Psoas muscle (tissue), 8 donors: ENCODE measurements around the gene FBXW4. TPM values are rescaled to one million over a fixed set of nuclear protein-coding genes. Genes with fewer than 3 reads are reported as not detected.

Experiments used
- ATAC-seq, 4 donors: fragments of 200-7000 bp; cut with Tn5 transposase; one replicate each; pipeline ENCODE4 v1.9.1; 2020; ENCODE audit warnings: moderate library complexity in 3 of 4, mild to moderate bottlenecking in 2 of 4
- DNase-seq, 2 donors: peaks; one replicate each; pipeline ENCODE4 v3.0.0-alpha.2; 2020
- H3K27ac ChIP-seq: fragments of 200-600 bp; one replicate; pipeline ENCODE4 v1.8.0; 2022
- H3K27me3 ChIP-seq, 3 donors: fragments of 200-600 bp in 1 of 3; one replicate each; pipeline versions ENCODE4 v1.6.1 to v1.8.0; 2013 to 2022; ENCODE audit warnings: low read length in 2 of 3, mild to moderate bottlenecking in 2 of 3, moderate library complexity in 1 of 3; ENCODE audit not compliant: insufficient read depth in 3 of 3
- H3K36me3 ChIP-seq, 2 donors: fragments of 200-600 bp in 1 of 2; one replicate each; pipeline versions ENCODE4 v1.6.1 to v1.8.0; 2013 to 2022; ENCODE audit warnings: low read depth in 1 of 2, mild to moderate bottlenecking in 1 of 2, moderate library complexity in 1 of 2; ENCODE audit not compliant: insufficient read depth in 1 of 2
- H3K4me1 ChIP-seq: fragments of 200-600 bp; one replicate; pipeline ENCODE4 v1.8.0; 2022
- H3K4me3 ChIP-seq: fragments of 200-600 bp; one replicate; pipeline ENCODE4 v1.8.0; 2022; ENCODE audit warnings: mild to moderate bottlenecking
- H3K9me3 ChIP-seq: fragments of 200-600 bp; one replicate; pipeline ENCODE4 v1.8.0; 2022
- WGBS, 3 donors: extraction: QIAGEN DNeasy Blood & Tissue Kit; methylation state at CpG; one replicate each; pipeline versions ENCODE4 v1.1.6 to v1.1.7; 2013; 5-methylcytosine and 5-hydroxymethylcytosine counted together
- intact Hi-C, 2 donors: fragments of 100-400 bp; cut with DNase I; formaldehyde crosslinking; loops; one replicate each; pipeline versions ENCODE4 v1.11.0 to v1.14.2; 2022
- polyA plus RNA-seq, 3 donors: library from polyadenylated mRNA; stranded (reverse); fragments of 200-250 nt; gene quantifications; one replicate each; pipeline ENCODE4 v1.2.3, GENCODE V29; 2013
- total RNA-seq, 4 donors: library from RNA; stranded (reverse); fragmentation: NEBNext Ultra II Directional in 2 of 4; extraction: Animal tissue kit (Norgen Biotek cat#: 25700) in 2 of 4; gene quantifications; one replicate each; pipeline versions ENCODE4 v1.2.1 to v1.2.4, GENCODE V29; 2021 to 2023
- TF ChIP-seq, protein P1 (sequence below): fragments of 200-600 bp; IDR thresholded peaks from one replicate; pipeline ENCODE4 v1.8.0; 2022; ENCODE audit warnings: antibody characterized with exemption
- donor health status: healthy with polysubstance abuse.
- donor health status: DM: no; HTN: no; CAD: no; lungs with moderate emphysema.
- donor health status: Bipolar disorder and iron deficiency.
- donor health status: healthy.
- donor health status: DM: yes; HTN: yes; CAD: no.
- donor health status: DM: no; HTN: no; CAD: no.
- donor health status: DM: no; HTN: no; CAD: no.
- donor health status: DM: yes; HTN: yes; CAD: no.

The FBXW4 gene
- total and polyA plus RNA-seq, 7 donors = 15.5 to 100 (median 69.0) TPM

DNA sequence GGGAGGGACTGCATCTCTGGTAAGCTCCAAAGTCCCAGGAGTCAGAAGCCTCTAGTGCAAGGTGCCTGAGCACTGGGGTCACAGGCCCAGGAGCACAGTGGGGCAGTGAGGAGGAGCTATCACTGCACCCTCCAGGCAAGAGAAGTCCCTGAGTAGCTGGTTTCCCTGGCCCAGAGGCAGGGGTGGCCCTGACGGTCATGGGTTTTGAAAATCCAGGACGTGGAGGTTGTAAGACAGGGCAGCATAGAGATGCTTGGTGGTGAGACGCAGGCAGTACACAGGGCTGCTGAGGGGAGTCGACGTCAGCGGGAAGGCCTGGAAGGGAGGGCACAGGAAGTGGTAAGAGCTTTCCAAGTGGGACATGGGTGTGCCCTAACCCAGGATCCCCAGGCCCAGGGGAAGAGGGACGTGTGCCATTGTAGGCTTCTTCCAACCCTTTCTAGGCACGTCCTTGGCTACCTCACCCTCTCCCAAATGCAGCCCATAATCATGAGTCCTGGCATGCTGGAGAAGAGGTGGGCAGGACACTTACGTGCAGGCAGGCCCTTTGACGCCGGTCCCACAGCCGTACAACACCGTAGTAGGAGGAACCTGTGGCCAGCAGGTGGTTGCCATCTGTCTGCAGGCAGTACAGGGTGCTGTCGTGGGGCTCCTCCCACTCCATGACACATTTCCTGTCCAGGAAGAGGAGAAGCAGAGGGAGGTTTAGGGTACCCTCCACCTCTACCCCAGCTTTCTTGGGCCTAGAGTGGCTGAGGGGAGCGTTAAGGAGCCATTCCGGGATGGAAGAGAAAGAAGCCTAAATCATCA lies 83.7 kb downstream of the FBXW4 start:
- Histone ChIP-seq H3K4me3 (no peak overlapping the region), H3K9me3 (no peaks in the 10 kb centered on the region), H3K36me3 (peaks cover 0 to 59% of the 10 kb centered on the region in 2 donors), H3K4me1 (no peaks in the 10 kb centered on the region), H3K27me3 (no peaks in the 10 kb centered on the region), H3K27ac (no peak overlapping the region)
- 69 to 78% (median 74%) methylated on average over 16 of the region's 16 CpGs for WGBS, 3 donors
- intact Hi-C loops = loop anchor here in 1 of 2 donors (5.0 kb wide), 1 partner anchor 156 kb away; no protein-coding TSS in a partner anchor
- TF ChIP-seq, protein P1, sequence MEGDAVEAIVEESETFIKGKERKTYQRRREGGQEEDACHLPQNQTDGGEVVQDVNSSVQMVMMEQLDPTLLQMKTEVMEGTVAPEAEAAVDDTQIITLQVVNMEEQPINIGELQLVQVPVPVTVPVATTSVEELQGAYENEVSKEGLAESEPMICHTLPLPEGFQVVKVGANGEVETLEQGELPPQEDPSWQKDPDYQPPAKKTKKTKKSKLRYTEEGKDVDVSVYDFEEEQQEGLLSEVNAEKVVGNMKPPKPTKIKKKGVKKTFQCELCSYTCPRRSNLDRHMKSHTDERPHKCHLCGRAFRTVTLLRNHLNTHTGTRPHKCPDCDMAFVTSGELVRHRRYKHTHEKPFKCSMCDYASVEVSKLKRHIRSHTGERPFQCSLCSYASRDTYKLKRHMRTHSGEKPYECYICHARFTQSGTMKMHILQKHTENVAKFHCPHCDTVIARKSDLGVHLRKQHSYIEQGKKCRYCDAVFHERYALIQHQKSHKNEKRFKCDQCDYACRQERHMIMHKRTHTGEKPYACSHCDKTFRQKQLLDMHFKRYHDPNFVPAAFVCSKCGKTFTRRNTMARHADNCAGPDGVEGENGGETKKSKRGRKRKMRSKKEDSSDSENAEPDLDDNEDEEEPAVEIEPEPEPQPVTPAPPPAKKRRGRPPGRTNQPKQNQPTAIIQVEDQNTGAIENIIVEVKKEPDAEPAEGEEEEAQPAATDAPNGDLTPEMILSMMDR = no peak
- ATAC-seq = peak in 2 of 4 donors; percentile 25 to 29
- no peak for DNase-seq

DNA sequence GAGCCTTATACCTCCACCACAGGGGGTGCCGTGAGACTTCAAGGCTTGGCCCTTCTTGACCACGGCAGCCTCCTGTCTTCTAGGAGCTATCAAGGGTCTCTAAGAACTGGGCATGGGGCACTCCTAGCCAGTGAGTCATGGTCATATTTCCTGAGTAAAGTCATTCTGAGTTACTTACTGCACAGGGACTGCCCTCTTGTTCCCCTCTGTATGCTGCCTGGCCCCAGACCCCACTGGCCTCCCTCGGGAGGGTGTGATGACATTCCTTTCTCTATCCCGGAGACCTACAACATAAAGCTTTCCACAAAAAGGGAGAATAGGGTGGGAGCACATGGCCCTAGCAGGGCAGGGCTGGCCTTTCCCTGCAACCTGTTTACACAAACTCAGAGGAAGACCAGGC lies 85.5 kb downstream of the FBXW4 start:
- 80 to 87% (median 81%) methylated on average over 4 of the region's 4 CpGs for WGBS, 3 donors
- intact Hi-C loops = loop anchor here in 1 of 2 donors (5.0 kb wide), 1 partner anchor 98 kb away; no protein-coding TSS in a partner anchor
- TF ChIP-seq, protein P1 = no peak

DNA sequence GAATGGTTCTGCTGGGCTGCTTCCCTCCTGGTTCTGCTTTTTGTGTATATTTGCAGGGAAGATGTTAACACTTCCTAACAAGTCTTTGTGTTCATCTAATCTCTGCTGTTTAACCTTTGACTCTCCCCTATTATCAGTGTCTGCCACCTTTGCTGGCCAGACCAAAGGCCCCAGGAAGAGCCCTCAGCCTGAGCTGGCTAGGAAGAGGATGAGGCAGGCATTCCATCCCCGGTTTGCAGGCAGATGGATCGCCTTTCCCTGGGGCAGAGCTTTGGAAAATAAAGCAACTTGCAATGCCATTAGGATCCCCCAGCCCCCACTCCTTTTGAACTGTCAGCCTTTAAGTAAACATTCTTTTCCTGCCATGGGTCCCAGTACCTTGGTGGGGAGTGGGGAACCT lies 87.8 kb downstream of the FBXW4 start:
- Histone ChIP-seq H3K4me1 (no peaks in the 10 kb centered on the region), H3K9me3 (no peaks in the 10 kb centered on the region), H3K4me3 (no peak overlapping the region), H3K36me3 (peaks cover 0 to 78% of the 10 kb centered on the region in 2 donors), H3K27me3 (no peaks in the 10 kb centered on the region), H3K27ac (no peak overlapping the region)
- TF ChIP-seq, protein P1 = no peak
- no peak for ATAC-seq
- no peak for DNase-seq
- WGBS, 3 donors = 39 to 50% (median 43%) methylated on average over 2 of the region's 2 CpGs
- intact Hi-C loops = loop anchor here in 1 of 2 donors (5.0 kb wide), 1 partner anchor 100 kb away; no protein-coding TSS in a partner anchor

More for the DNA sequence above, 85.5 kb downstream of the FBXW4 start:
- no peak for DNase-seq
- ATAC-seq = no peak
- Histone ChIP-seq H3K36me3 (peaks cover 0 to 74% of the 10 kb centered on the region in 2 donors), H3K9me3 (no peaks in the 10 kb centered on the region), H3K4me3 (no peak overlapping the region), H3K27me3 (no peaks in the 10 kb centered on the region), H3K4me1 (no peaks in the 10 kb centered on the region), H3K27ac (no peak overlapping the region)

DNA sequence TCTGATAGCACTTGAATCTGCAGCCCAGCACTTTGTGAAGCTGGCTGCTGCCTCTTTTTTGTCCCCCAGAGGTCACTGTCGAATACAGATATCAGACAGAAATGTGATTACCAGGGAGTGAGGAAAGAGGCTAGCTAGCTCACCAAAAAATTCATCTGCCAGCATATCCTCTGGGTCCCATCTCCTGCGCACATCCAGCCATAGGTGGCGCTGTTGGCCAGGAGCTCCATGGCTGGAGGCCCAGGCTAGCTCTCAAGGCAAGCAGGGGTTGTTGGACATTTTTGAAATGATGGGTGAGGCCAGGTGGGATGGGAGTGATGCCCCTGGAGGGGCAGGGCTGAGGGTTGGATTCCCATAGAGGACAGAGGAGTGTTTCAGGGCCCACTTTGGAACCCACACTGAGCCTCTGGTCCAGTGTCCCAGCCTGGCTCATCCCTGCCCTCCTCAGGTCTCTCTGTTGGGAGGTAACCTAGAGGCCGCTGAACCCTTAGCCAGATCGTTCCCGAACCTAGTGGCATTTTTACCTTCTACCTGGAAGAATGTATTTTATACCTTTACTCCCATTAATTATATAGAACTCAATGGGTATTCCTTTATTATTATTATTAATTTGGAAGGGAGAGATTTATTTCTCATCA lies 92.1 kb downstream of the FBXW4 start:
- Histone ChIP-seq H3K27ac (no peak overlapping the region), H3K36me3 (peaks cover 0 to 36% of the 10 kb centered on the region in 2 donors), H3K9me3 (no peaks in the 10 kb centered on the region), H3K27me3 (no peaks in the 10 kb centered on the region), H3K4me1 (no peaks in the 10 kb centered on the region), H3K4me3 (no peak overlapping the region)
- DNase-seq (peak; percentile 70 to 86), ATAC-seq (peak; percentile 86 to 94 (median 90))
- TF ChIP-seq, protein P1 = peak; percentile 87
- intact Hi-C loops = loop anchor here (1.0 to 5.0 kb wide), 3 partner anchors 104 to 178 kb away; no protein-coding TSS in a partner anchor
- WGBS, 3 donors = 44 to 60% (median 45%) methylated on average over 6 of the region's 6 CpGs
